GM12878 (cell line): ENCODE data around the gene JTB. TPM values are rescaled to one million over a fixed set of nuclear protein-coding genes. Genes with fewer than 3 reads are reported as not detected.
A peak's percentile ranks its signal among the peaks of the same experiment; 100 is the strongest.

Experiments used
- ASH2L ChIP-seq: fragments of 300-600, 200-600 bp; sonication (generic); IDR thresholded peaks from 2 replicates; pipeline ENCODE4 v1.6.1; 2017; ENCODE audit warnings: low read depth, mild to moderate bottlenecking, borderline replicate concordance
- ATF7 ChIP-seq: fragments of 450-650 bp; IDR thresholded peaks from 2 replicates; pipeline ENCODE4 v1.6.1; 2016; ENCODE audit warnings: low read depth, mild to moderate bottlenecking
- BMI1 ChIP-seq: fragments of 450-650 bp; IDR thresholded peaks from 2 replicates; pipeline ENCODE4 v1.6.1; 2016; ENCODE audit warnings: mild to moderate bottlenecking, moderate library complexity, borderline replicate concordance
- CHD2 ChIP-seq: IDR thresholded peaks from 2 replicates; pipeline ENCODE4 v1.6.1; 2011; ENCODE audit warnings: low read depth, low read length, improper control_type of control experiment, borderline replicate concordance
- EED ChIP-seq: sonication (generic); IDR thresholded peaks from 2 replicates; pipeline ENCODE4 v1.6.1; 2016; ENCODE audit warnings: antibody characterized with exemption, low read depth
- ESRRA ChIP-seq: IDR thresholded peaks from 2 replicates; pipeline ENCODE4 v1.6.1; 2012; ENCODE audit warnings: mild to moderate bottlenecking, low read length, improper control_type of control experiment
- FOS ChIP-seq: IDR thresholded peaks from 3 replicates; pipeline ENCODE4 v1.6.1; 2011; ENCODE audit warnings: borderline replicate concordance; ENCODE audit not compliant: insufficient read length; ENCODE audit errors: extremely low read depth
- HCFC1 ChIP-seq: fragments of 150-350 bp; IDR thresholded peaks from 2 replicates; pipeline ENCODE4 v1.6.1; 2014; ENCODE audit warnings: low read length
- HDAC2 ChIP-seq: fragments of 200-600 bp; sonication (generic); IDR thresholded peaks from 2 replicates; pipeline ENCODE4 v1.6.1; 2017
- MTA3 ChIP-seq: IDR thresholded peaks from 2 replicates; pipeline ENCODE4 v1.6.1; 2012; ENCODE audit warnings: low read length, inconsistent platforms, borderline replicate concordance
- MYB ChIP-seq: fragments of 150-350 bp; IDR thresholded peaks from 2 replicates; pipeline ENCODE4 v1.6.1; 2014; ENCODE audit warnings: mild to moderate bottlenecking, low read depth, low read length, borderline replicate concordance
- NFYB ChIP-seq: IDR thresholded peaks from 2 replicates; pipeline ENCODE4 v1.6.1; 2011; ENCODE audit warnings: low read depth, mild to moderate bottlenecking, low read length, improper control_type of control experiment, moderate library complexity; ENCODE audit not compliant: insufficient read depth
- NR2C2 ChIP-seq: IDR thresholded peaks from 2 replicates; pipeline ENCODE4 v1.6.1; 2011; ENCODE audit warnings: borderline replicate concordance, low read depth; ENCODE audit not compliant: control insufficient read depth, insufficient read length
- POLR2A ChIP-seq: IDR thresholded peaks from 2 replicates; pipeline ENCODE4 v1.6.1; 2011; ENCODE audit warnings: low read depth, mild to moderate bottlenecking, low read length
- RCOR1 ChIP-seq: conservative IDR thresholded peaks from 2 replicates; pipeline ENCODE4 v1.6.1; 2012; ENCODE audit warnings: low read depth, low read length, improper control_type of control experiment
- SIX5 ChIP-seq: IDR thresholded peaks from 2 replicates; pipeline ENCODE4 v1.6.1; 2011; ENCODE audit warnings: mild to moderate bottlenecking, low read depth, low read length, moderate library complexity; ENCODE audit not compliant: severe bottlenecking
- SREBF1 ChIP-seq: IDR thresholded peaks from 2 replicates; pipeline ENCODE4 v1.6.1; 2012; ENCODE audit warnings: mild to moderate bottlenecking, low read length
- TAF1 ChIP-seq: IDR thresholded peaks from 2 replicates; pipeline ENCODE4 v1.6.1; 2011; ENCODE audit warnings: mild to moderate bottlenecking, low read depth, low read length, borderline replicate concordance
- YY1 ChIP-seq: IDR thresholded peaks from 2 replicates; pipeline ENCODE4 v1.6.1; 2011; ENCODE audit warnings: low read depth, mild to moderate bottlenecking, low read length
- ZBED1 ChIP-seq: IDR thresholded peaks from 2 replicates; pipeline ENCODE4 v1.6.1; 2016; ENCODE audit warnings: borderline replicate concordance
- ZNF622 ChIP-seq: fragments of 450-650 bp; IDR thresholded peaks from 2 replicates; pipeline ENCODE4 v1.6.1; 2017; ENCODE audit warnings: mild to moderate bottlenecking, inconsistent platforms
- polyA plus RNA-seq, 11 experiments: library from polyadenylated mRNA; depleted of rRNA in 4 of 11; unstranded in 6 of 11; stranded (reverse) in 5 of 11; fragments of >200 nt; fragmentation: Nextera tagmentation in 4 of 11; fragmentation: Illumina TruSeq in 1 of 11; extraction: Ambion mirVana in 4 of 11; extraction: Trizol in 1 of 11; gene quantifications; 1 replicate in 1 of 11; 2 replicates in 10 of 11; pipeline versions ENCODE4 v1.2.1 to v1.2.3, GENCODE V29; 2011 to 2016; ENCODE audit warnings: inconsistent platforms in 2 of 11, missing spikeins in 2 of 11, low read depth in 1 of 11
- total RNA-seq, 4 experiments: library from RNA; depleted of rRNA in 3 of 4; stranded (reverse); fragments of >200 nt in 3 of 4; fragmentation: Illumina TruSeq in 1 of 4; extraction: Trizol in 1 of 4; gene quantifications; 2 replicates each; pipeline versions ENCODE4 v1.2.1 to v1.2.3, GENCODE V29; 2013 to 2021
- TF ChIP-seq, protein P1 (sequence below): fragments of 450-650 bp; IDR thresholded peaks from 2 replicates; pipeline ENCODE4 v1.6.1; 2016; ENCODE audit warnings: mild to moderate bottlenecking
- TF ChIP-seq, protein P2 (sequence below): IDR thresholded peaks from 2 replicates; pipeline ENCODE4 v1.6.1; 2011; ENCODE audit warnings: mild to moderate bottlenecking, low read depth, low read length, moderate library complexity; ENCODE audit not compliant: insufficient replicate concordance
- TF ChIP-seq, protein P3 (sequence below): fragments of 450-650 bp; formaldehyde crosslinking; IDR thresholded peaks from 2 replicates; pipeline ENCODE4 v1.4.0; 2022; ENCODE audit warnings: mild to moderate bottlenecking, moderate library complexity
- TF ChIP-seq, protein P4 (sequence below): IDR thresholded peaks from 2 replicates; pipeline ENCODE4 v1.6.1; 2012; ENCODE audit warnings: low read depth, low read length, improper control_type of control experiment

Gene JTB
- total and polyA plus RNA-seq, 10 of the 15 experiments (the other 5 are each of a cell fraction or from before 2014, with no cell fraction given), result 25.0 to 298 (median 155) TPM

DNA sequence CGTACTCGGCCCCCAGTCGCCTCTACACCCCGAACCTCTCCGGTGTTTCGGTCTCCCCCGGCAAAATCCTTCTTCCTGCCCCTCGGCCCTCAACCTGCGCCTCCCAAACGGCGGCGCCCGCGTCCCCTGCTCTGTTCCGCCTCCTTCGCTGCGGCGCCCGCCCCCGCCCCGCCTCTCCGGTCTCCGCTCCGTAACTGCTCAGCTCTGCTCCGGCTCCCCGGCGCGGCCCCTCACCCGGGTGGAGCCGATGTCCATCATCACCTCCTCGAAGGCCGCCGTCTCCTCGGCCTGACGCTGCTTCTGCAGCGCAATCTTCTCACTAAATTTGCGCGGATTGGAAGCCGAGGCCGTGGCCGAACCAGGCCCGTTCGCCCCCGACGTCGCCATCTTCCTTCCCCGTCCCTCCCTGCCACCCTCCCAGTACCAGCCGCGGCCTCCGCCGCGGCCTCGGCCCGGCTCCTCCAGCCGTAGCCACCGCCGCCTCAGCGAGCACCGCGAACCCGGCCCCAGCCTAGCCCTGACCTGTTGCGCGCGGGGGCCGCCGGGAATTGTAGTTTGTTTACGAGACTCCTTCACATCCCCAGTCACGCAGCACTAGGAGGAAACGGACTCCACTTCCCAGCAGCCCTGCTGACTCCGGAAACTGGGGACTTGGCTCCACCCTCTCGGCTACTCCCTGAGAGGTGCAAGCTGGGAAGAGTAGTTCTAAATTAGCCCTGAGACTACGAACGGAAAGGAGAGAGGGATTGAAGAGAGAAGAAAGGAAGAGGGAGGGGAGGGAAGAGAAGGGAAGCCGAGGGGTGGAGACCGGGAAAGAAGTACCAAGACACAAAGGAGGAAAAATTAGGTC, 19.1 kb downstream of the JTB start, which contains the start of gene CRTC2 (continued):
- TF ChIP-seq NFYB, result no peak
- TF ChIP-seq CHD2, result peak; percentile 90
- no peak for TF ChIP-seq BMI1
- no peak for TF ChIP-seq ZBED1
- no peak for TF ChIP-seq ASH2L
- no peak for TF ChIP-seq NR2C2
- peak; percentile 100 for TF ChIP-seq HCFC1
- TF ChIP-seq ESRRA, result no peak
- TF ChIP-seq, protein P1, sequence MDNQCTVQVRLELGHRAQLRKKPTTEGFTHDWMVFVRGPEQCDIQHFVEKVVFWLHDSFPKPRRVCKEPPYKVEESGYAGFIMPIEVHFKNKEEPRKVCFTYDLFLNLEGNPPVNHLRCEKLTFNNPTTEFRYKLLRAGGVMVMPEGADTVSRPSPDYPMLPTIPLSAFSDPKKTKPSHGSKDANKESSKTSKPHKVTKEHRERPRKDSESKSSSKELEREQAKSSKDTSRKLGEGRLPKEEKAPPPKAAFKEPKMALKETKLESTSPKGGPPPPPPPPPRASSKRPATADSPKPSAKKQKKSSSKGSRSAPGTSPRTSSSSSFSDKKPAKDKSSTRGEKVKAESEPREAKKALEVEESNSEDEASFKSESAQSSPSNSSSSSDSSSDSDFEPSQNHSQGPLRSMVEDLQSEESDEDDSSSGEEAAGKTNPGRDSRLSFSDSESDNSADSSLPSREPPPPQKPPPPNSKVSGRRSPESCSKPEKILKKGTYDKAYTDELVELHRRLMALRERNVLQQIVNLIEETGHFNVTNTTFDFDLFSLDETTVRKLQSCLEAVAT, result no peak
- TF ChIP-seq MYB, result no peak
- TF ChIP-seq, protein P2, sequence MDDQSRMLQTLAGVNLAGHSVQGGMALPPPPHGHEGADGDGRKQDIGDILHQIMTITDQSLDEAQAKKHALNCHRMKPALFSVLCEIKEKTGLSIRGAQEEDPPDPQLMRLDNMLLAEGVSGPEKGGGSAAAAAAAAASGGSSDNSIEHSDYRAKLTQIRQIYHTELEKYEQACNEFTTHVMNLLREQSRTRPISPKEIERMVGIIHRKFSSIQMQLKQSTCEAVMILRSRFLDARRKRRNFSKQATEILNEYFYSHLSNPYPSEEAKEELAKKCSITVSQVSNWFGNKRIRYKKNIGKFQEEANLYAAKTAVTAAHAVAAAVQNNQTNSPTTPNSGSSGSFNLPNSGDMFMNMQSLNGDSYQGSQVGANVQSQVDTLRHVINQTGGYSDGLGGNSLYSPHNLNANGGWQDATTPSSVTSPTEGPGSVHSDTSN, result no peak
- TF ChIP-seq POLR2A, result peak; percentile 76
- TF ChIP-seq, protein P3, sequence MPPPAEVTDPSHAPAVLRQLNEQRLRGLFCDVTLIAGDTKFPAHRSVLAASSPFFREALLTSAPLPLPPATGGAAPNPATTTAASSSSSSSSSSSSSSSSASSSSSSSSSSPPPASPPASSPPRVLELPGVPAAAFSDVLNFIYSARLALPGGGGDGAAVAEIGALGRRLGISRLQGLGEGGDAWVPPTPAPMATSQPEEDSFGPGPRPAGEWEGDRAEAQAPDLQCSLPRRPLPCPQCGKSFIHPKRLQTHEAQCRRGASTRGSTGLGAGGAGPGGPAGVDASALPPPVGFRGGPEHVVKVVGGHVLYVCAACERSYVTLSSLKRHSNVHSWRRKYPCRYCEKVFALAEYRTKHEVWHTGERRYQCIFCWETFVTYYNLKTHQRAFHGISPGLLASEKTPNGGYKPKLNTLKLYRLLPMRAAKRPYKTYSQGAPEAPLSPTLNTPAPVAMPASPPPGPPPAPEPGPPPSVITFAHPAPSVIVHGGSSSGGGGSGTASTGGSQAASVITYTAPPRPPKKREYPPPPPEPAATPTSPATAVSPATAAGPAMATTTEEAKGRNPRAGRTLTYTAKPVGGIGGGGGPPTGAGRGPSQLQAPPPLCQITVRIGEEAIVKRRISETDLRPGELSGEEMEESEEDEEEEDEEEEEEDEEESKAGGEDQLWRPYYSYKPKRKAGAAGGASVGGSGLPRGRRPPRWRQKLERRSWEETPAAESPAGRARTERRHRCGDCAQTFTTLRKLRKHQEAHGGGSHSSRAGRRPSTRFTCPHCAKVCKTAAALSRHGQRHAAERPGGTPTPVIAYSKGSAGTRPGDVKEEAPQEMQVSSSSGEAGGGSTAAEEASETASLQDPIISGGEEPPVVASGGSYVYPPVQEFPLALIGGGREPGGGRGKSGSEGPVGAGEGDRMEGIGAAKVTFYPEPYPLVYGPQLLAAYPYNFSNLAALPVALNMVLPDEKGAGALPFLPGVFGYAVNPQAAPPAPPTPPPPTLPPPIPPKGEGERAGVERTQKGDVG (CRISPR knock-in tag), result no peak
- no peak for TF ChIP-seq HDAC2
- TF ChIP-seq, protein P4, sequence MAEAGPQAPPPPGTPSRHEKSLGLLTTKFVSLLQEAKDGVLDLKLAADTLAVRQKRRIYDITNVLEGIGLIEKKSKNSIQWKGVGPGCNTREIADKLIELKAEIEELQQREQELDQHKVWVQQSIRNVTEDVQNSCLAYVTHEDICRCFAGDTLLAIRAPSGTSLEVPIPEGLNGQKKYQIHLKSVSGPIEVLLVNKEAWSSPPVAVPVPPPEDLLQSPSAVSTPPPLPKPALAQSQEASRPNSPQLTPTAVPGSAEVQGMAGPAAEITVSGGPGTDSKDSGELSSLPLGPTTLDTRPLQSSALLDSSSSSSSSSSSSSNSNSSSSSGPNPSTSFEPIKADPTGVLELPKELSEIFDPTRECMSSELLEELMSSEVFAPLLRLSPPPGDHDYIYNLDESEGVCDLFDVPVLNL, result no peak
- no peak for TF ChIP-seq FOS
- TF ChIP-seq MTA3, result no peak
- TF ChIP-seq SREBF1, result peak; percentile 90
- no peak; the same call in 1 of the 2 replicates for TF ChIP-seq TAF1
- no peak for TF ChIP-seq ZNF622
- TF ChIP-seq ATF7, result 0 out of 2 replicates have a peak, but pooled peaks have one; percentile 12
- peak; percentile 74; the same call in 1 of the 2 replicates for TF ChIP-seq YY1
- peak; percentile 100 for TF ChIP-seq SIX5
- no peak for TF ChIP-seq RCOR1
- TF ChIP-seq EED, result no peak
